ENCODE results near the gene BSG. TPM values are rescaled to one million over a fixed set of nuclear protein-coding genes. Genes with fewer than 3 reads are reported as not detected.

The BSG gene
- total RNA-seq, 4 donors from 2014 or later, result 305 to 380 (median 364) TPM

- TF ChIP-seq, protein P1, sequence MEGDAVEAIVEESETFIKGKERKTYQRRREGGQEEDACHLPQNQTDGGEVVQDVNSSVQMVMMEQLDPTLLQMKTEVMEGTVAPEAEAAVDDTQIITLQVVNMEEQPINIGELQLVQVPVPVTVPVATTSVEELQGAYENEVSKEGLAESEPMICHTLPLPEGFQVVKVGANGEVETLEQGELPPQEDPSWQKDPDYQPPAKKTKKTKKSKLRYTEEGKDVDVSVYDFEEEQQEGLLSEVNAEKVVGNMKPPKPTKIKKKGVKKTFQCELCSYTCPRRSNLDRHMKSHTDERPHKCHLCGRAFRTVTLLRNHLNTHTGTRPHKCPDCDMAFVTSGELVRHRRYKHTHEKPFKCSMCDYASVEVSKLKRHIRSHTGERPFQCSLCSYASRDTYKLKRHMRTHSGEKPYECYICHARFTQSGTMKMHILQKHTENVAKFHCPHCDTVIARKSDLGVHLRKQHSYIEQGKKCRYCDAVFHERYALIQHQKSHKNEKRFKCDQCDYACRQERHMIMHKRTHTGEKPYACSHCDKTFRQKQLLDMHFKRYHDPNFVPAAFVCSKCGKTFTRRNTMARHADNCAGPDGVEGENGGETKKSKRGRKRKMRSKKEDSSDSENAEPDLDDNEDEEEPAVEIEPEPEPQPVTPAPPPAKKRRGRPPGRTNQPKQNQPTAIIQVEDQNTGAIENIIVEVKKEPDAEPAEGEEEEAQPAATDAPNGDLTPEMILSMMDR (IDR thresholded peaks at IDR 0.05 in 4 of 5, conservative IDR thresholded peaks at IDR 0.05 in 1 of 5), result no peak
- ATAC-seq (no peak), DNase-seq (no peak)
- Histone ChIP-seq H3K27me3 (peaks cover 0 to 4% (median 3%) of the 10 kb centered on the region in 3 donors), H3K9me3 (no peaks in the 10 kb centered on the region), H3K36me3 (no peaks in the 10 kb centered on the region), H3K27ac (peak overlapping the region in 1 of 4 donors; percentile 53), H3K4me1 (peaks cover 0 to 6% of the 10 kb centered on the region in 2 donors), H3K4me3 (no peak overlapping the region)
- intact Hi-C loops (cut with DNase I; ENCODE audit: low total_unique reads) (no loop called here), in situ Hi-C loops (cut with MboI; ENCODE audit: low sequenced_read_pairs in 4 of 4) (no loop called here)
Observed at GRCh38 chr19:555474-555808, 17.0 kb upstream of the BSG start.

- peaks cover 0 to 4% (median 3%) of the 10 kb centered on the region in 3 donors for H3K27me3 ChIP-seq
- in situ Hi-C loops (cut with MboI; ENCODE audit: low sequenced_read_pairs in 4 of 4) (no loop called here), intact Hi-C loops (cut with DNase I; ENCODE audit: low total_unique reads) (no loop called here)
- H3K27ac ChIP-seq, result peak overlapping the region in 3 of 4 donors; percentile 25 to 60 (median 52)
- H3K36me3 ChIP-seq, result no peaks in the 10 kb centered on the region
- peaks cover 0 to 6% of the 10 kb centered on the region in 2 donors for H3K4me1 ChIP-seq
- DNase-seq (peak in 1 of 2 donors; percentile 6), ATAC-seq (no peak)
- no peak overlapping the region for H3K4me3 ChIP-seq
- no peaks in the 10 kb centered on the region for H3K9me3 ChIP-seq
- TF ChIP-seq POLR2A (IDR thresholded peaks at IDR 0.05), result no peak
Observed at GRCh38 chr19:556611-557382, 15.6 kb upstream of the BSG start.

DNA sequence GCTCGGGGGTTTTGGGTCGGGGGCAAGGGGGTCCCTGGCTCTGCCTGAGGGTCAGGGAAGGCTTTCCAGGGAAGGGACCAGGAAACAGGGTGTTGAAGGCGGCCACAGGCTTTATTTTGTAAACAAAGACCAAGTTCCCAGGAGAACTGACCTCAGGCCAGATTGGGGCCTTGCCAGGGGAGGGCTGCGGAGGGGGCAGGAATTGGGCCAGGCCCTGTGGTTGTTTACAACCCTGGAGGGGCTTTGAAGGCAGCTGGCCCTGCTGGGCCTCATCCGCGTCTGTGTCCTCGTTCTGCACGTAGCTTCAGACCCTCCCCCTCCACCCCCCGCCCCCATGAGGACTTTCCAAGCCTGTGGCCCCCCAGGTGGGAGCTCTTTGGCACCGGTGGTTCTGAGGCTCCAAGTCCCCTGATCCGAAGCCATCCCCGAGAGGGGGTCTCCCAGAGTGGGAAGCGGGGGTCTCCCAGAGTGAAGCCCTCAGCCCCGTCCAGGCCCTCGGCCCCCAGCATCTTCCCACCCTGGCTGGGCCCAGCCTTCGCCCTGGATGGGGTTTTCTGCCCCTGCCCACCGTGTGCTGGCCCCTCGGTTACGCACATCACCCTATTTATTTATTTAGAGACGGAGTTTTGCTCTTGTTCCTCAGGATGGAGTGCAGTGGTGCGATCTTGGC, 13.5 kb upstream of the BSG start:
- peak in 1 of 2 donors; percentile 4 for DNase-seq
- TF ChIP-seq POLR2A (IDR thresholded peaks at IDR 0.05), result no peak
- TF ChIP-seq, protein P1 (IDR thresholded peaks at IDR 0.05 in 4 of 5, conservative IDR thresholded peaks at IDR 0.05 in 1 of 5), result no peak
- intact Hi-C loops (cut with DNase I; ENCODE audit: low total_unique reads), result no loop called here
- H3K27me3 ChIP-seq, result peaks cover 0 to 4% (median 3%) of the 10 kb centered on the region in 3 donors
- ATAC-seq, result no peak
- in situ Hi-C loops (cut with MboI; ENCODE audit: low sequenced_read_pairs in 4 of 4), result no loop called here
- H3K27ac ChIP-seq, result peak overlapping the region in 3 of 4 donors; percentile 39 to 60 (median 55)
- H3K36me3 ChIP-seq, result no peaks in the 10 kb centered on the region
- no peaks in the 10 kb centered on the region for H3K9me3 ChIP-seq
- H3K4me1 ChIP-seq, result peaks cover 0 to 6% of the 10 kb centered on the region in 2 donors
- no peak overlapping the region for H3K4me3 ChIP-seq

GRCh38 chr19:560121-560520, 12.3 kb upstream of the BSG start:
- ATAC-seq (no peak), DNase-seq (no peak)
- H3K27ac ChIP-seq, result no peak overlapping the region
- TF ChIP-seq, protein P1 (IDR thresholded peaks at IDR 0.05 in 4 of 5, conservative IDR thresholded peaks at IDR 0.05 in 1 of 5), result no peak
- no peak for TF ChIP-seq POLR2A (IDR thresholded peaks at IDR 0.05)
- H3K4me1 ChIP-seq, result peaks cover 0 to 6% of the 10 kb centered on the region in 2 donors
- intact Hi-C loops (cut with DNase I; ENCODE audit: low total_unique reads) (no loop called here), in situ Hi-C loops (cut with MboI; ENCODE audit: low sequenced_read_pairs in 4 of 4) (no loop called here)
- peaks cover 0 to 4% (median 3%) of the 10 kb centered on the region in 3 donors for H3K27me3 ChIP-seq
- no peaks in the 10 kb centered on the region for H3K9me3 ChIP-seq
- no peaks in the 10 kb centered on the region for H3K36me3 ChIP-seq
- H3K4me3 ChIP-seq, result no peak overlapping the region

- in situ Hi-C loops (cut with MboI; ENCODE audit: low sequenced_read_pairs in 4 of 4), result no loop called here
- no peaks in the 10 kb centered on the region for H3K9me3 ChIP-seq
Observed at GRCh38 chr19:566403-566802, 6.0 kb upstream of the BSG start.

More at GRCh38 chr19:566403-566802, 6.0 kb upstream of the BSG start:
- ATAC-seq (no peak), DNase-seq (no peak)
- no peak overlapping the region for H3K4me3 ChIP-seq
- intact Hi-C loops (cut with DNase I; ENCODE audit: low total_unique reads), result no loop called here
- H3K4me1 ChIP-seq, result peaks cover 5 to 6% of the 10 kb centered on the region in 2 donors
- H3K36me3 ChIP-seq, result no peaks in the 10 kb centered on the region
- peaks cover 4 to 7% (median 5%) of the 10 kb centered on the region in 3 donors for H3K27me3 ChIP-seq
- H3K27ac ChIP-seq, result no peak overlapping the region
- TF ChIP-seq, protein P1 (IDR thresholded peaks at IDR 0.05 in 4 of 5, conservative IDR thresholded peaks at IDR 0.05 in 1 of 5), result no peak
- TF ChIP-seq POLR2A (IDR thresholded peaks at IDR 0.05), result no peak
